ENCODE data around the gene ARHGAP24.
A peak's percentile ranks its signal among the peaks of the same experiment; 100 is the strongest.
"Not testable (repeated sequence)": the region's sequence is repeated elsewhere in the genome, so short reads cannot be mapped to it uniquely, and the experiment has no call there.

Gene ARHGAP24

DNA sequence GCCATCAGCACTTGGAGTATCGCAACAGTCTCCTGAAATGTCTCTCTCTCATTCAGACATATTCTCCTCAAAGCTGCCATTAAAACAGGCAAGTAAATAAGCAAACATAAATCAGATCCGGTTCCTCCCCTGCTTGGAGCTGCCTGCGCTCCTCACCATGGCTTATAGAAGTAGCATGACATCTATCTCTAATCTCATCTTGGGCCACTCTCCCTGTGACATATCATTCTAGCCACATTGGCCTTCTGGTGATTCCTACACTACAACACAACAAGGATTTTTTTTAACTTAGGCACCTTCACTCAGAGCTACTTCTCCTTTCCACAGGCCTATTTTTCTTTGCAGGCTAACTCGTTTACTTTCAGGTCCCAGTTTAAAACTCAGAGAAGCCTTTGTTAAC, 387.9 kb downstream of the ARHGAP24 start:
- H3K4me3 ChIP-seq (ENCODE audit: low read depth, low read length), result no peak overlapping the region
- DNase-seq (ENCODE audit: low read depth), result no peak

DNA sequence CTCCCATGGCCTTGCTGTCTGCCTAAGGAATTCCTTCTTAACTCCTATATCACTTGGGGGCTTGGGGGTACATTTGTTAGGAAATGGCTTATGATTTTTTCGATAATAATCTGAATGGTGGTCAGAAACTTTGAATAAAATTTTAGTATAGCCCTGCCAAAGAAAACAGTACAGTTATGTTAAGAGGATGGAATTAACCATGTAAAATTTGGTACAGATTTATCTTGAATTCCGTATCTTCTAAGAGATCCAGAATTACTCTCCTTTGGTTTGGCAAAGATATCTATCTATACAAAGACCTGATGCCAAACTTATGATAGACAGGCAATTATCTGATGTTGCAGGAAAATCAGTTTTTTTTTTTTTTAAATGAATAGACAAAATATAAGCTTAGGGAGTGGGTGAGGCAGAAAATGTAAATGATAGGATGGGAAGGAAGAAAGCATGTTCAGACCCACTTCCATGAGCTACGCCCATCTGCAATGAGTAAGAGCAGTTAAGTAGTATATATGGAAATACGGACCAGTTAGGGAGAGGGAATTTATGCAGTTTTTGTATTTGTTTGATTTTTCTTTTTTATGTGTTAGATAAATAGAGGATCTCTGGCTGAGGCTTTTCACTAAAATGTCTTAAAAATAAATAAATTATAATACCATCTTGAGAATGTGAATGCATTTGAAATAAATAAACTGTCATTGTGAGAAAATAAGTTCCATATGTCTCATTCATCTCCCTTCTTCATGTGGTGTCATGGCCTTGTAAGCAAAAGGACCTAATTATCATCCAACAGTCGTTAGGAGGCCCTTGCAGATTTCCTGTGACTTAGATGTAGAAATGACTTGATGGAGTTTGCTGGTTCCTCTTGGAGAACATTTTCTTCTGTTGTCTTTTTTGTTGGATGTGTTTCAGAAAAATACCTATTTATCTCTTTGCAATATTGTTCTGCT, 389.6 kb downstream of the ARHGAP24 start:
- DNase-seq (ENCODE audit: low read depth), result no peak
- no peak overlapping the region for H3K4me3 ChIP-seq (ENCODE audit: low read depth, low read length)

DNA sequence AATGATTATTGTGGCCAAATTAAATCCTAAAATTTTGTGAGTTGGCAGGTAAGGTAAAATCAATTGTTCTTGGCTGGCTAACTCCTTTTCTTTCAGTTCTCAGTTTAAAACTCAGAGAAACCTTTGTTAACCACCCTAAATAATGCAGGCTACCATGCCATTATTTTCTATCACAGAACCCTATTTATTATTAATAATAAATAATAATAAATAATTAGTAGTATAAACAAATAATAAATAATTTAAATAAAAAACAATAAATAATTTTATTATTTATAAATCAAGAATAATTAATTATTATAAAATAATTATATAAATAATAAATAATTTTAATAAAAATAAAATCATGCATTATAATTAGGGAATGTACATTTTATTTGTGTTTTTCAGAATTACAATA, 390.3 kb downstream of the ARHGAP24 start:
- H3K4me3 ChIP-seq (ENCODE audit: low read depth, low read length), result no peak overlapping the region
- no peak for DNase-seq (ENCODE audit: low read depth)

DNA sequence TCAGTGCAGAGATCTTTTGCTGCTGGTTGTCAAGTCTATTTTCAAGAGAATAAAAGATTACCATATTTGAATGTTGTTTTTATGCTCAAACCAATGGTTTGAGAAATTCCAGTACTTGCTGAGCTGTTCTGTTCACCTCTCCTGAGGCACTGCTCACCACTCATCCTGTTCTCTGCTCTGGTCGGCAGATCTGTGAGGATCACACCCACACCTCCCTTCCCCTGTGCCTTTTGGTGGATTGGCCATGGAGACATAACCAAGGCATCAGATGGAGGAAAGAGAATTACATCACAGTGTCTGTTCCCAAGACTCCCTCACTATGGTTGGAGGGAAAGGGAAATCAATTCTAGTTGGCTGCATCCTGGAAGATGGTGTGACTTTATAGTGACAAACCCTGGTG, 391.6 kb downstream of the ARHGAP24 start:
- H3K4me3 ChIP-seq (ENCODE audit: low read depth, low read length), result no peak overlapping the region
- DNase-seq (ENCODE audit: low read depth), result no peak

DNA sequence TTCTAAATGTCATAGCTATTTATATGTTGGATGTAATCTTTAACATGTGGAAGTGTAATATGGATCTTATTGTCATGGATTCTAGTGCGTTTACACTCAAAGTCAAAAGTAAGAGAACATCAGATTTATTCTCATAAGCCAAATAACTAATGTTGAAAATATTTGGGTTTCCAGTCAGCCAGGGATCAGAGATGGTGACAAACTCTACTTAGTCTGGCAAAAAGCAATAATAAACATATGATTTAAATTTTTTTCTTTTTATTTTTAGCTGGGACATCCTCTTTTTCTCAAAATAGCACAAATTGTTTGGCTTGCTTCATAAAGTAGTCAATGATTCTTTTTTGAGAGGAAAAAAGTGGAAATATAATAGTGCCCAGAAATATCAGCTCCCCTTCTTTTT, 392.3 kb downstream of the ARHGAP24 start:
- H3K4me3 ChIP-seq (ENCODE audit: low read depth, low read length), result no peak overlapping the region
- DNase-seq (ENCODE audit: low read depth), result no peak

DNA sequence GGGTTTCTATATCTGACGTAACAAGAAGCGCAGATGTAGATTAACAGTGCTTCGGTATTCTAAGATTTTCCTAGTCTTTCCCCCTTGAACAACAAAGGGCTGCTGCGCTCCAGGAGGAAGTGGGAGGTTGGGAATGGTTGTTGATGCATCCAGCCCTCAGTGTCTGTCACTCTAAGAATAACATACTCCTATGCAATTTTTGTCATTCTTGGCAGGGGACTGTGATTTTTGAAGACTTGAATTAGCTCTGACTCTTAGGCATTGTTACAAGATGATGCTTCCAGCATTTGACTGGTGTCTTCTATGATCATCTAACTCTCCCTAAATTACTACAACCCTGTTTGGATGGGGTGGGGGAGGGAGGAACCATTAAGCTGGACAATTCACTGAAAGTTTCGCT, 394.2 kb downstream of the ARHGAP24 start:
- H3K4me3 ChIP-seq (ENCODE audit: low read depth, low read length), result no peak overlapping the region
- DNase-seq (ENCODE audit: low read depth), result no peak

DNA sequence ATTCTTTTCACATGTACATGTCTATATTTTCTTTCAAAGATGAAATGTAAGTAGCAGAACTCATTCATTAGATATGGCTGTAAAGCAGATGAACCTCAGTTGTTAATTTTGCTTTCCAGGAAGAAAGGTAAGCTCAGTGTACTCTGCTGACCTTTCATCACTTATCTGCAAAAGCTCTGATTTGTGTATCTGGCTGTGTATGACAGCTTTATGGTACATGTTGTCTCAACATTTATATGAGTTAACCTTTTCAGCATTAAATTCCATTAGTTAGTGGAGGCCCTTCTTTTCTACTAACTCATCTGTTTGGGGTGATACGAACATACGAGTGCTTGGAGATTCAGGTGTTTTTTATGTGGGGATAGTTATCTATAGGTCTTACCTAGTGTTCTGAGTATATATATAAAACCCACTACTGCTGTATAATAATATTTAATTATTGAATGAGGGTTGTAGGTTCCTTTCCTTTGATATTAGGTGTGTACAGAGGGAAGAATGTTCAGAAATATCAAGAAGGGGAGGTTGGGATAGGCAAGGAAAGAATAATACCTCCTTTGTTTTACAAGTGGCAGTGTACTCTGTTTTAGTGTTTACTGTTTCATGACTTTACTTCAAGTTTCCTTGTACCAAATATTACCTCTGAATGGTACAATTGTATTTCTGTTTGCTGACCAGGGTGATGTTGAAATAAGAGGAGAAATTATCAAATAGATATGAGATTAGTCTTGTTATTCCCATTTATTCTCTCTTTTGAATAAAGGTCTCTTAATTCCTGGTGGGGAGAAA, 395.5 kb downstream of the ARHGAP24 start:
- H3K4me3 ChIP-seq (ENCODE audit: low read depth, low read length), result no peak overlapping the region
- no peak for DNase-seq (ENCODE audit: low read depth)

DNA sequence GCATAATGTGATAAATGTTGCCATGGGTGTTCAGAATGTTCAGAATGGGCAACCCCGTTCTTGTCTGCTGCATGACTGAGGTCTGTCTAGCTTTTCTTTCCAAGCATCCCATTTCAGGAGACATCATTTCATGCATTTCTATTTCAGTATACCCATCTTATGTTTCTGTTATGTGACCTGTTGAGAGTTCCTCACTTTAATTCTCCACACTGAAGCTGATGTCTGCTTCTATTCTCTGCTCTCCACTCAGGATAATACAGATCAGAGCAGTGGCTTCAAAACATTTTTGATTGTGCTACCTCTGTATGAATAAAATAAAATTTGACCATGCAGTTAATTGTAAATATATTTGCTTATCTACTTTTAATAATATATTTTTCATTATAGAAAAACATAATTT, 398.6 kb downstream of the ARHGAP24 start:
- DNase-seq (ENCODE audit: low read depth), result no peak

DNA sequence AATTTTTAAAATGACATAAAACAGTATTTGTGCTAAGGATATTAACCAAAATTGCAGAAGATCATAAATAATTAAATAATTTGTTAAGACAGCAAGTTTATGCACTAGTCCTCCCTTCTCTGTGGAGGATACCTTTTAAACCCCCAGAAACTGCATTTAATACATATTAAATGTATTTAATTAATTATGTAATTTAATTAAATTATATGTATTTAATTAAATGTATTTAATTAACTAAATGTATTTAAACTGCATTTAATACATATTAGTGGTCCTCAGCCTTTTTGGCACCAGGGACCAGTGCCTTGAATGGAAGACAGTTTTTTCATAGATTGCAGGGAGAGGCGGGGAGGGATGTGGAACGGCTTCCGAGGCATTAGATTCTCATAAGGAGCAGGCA, 404.6 kb downstream of the ARHGAP24 start:
- no peak for DNase-seq (ENCODE audit: low read depth)
- no peak overlapping the region for H3K4me3 ChIP-seq (ENCODE audit: low read depth, low read length)

More for the DNA sequence above, 398.6 kb downstream of the ARHGAP24 start:
- H3K4me3 ChIP-seq (ENCODE audit: low read depth, low read length), result no peak overlapping the region

DNA sequence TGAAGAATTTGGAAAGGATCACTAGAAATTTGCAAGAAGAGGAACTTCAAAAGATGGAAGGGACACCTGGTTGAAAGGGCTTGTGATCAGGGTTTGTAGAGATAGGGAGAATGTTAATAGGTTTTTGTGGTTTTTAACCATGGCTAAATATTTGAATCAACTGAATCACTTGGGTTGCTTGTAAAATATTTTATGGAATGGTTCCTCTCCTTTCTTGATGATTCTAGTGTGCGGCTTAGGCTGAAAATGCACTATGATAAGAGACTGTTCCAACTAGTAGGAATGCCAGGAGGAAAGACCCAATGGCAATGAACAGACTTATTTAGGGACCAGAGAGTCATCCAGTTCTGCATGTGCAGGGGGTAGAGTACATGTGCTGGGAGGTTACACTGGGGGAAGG, 408.2 kb downstream of the ARHGAP24 start:
- no peak for DNase-seq (ENCODE audit: low read depth)
- no peak overlapping the region for H3K4me3 ChIP-seq (ENCODE audit: low read depth, low read length)

DNA sequence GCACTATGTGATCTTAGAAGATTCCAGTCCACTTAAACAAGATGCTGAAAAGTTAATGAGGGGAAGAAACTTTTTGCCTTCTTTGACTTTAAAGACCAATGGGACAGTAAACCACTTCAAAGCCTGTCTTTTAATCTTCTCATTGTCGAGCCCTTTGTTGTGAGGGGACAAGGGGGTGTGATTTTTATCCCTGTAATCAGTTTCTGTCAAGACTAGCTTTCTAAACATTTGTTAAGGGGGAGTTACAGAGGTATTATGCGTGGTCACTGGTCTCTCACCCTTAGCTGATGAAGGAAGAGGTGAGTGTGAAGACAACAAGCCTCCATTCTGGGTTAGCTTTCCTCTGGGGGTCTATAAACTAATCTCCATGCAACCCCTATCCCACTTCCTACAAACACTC, 409.3 kb downstream of the ARHGAP24 start:
- DNase-seq (ENCODE audit: low read depth), result no peak
- no peak overlapping the region for H3K4me3 ChIP-seq (ENCODE audit: low read depth, low read length)

DNA sequence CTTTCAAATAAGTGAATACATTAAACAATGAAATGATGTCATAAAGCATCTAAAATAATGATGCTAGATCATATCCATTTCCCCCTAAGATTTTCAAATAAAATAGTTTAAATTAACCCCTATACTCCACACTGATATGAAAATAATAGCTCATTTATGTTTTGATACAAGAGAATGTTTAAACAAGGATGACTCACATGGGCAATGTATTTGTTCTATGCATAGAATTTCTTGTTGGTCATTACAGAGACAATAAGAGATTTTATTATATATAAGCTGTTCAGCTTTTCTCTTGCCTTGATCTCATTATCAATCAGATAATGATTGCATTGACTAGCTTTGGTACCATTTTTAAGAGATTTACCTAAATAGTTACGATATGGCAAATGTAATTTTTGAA, 411.7 kb downstream of the ARHGAP24 start:
- no peak for DNase-seq (ENCODE audit: low read depth)

DNA sequence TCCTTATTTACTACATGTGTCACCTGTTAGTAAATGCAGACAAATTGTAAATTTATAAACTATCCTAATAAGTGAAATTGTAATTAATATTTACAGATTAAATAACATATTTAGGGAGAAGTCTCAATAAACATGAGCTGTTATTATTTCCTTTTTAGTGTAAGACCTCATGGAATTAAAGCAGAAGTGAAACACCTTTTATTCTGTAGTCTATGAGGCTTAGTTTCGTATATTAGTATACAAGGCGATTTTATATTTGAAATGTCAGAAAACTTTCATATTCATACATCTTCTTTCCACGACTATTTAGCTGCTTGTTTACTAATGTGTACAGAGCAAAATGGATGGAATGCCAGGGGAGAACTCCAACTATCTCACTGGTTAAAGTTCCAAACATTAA, 414.4 kb downstream of the ARHGAP24 start:
- DNase-seq (ENCODE audit: low read depth), result no peak

More for the DNA sequence above, 411.7 kb downstream of the ARHGAP24 start:
- H3K4me3 ChIP-seq (ENCODE audit: low read depth, low read length), result no peak overlapping the region

DNA sequence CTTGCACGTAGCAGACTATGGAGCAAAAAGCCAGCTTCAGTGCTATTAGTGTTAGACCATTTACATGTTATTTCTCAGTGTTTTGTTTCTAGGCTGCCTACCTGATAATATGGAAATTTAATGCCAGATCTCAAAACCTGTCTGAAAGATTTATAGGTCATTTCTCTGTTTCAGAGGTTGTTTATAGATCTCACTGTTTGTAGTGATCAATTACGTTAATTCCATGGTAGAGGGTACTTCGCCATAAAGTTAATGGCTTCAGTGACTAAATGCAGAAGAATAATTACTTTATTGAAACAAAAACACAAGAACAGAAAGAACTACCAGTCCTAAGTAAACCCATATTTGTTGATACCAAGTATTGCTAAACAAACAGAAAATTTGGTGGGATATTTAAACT, 420.8 kb downstream of the ARHGAP24 start:
- no peak overlapping the region for H3K4me3 ChIP-seq (ENCODE audit: low read depth, low read length)
- DNase-seq (ENCODE audit: low read depth), result no peak

More for the DNA sequence above, 414.4 kb downstream of the ARHGAP24 start:
- no peak overlapping the region for H3K4me3 ChIP-seq (ENCODE audit: low read depth, low read length)

DNA sequence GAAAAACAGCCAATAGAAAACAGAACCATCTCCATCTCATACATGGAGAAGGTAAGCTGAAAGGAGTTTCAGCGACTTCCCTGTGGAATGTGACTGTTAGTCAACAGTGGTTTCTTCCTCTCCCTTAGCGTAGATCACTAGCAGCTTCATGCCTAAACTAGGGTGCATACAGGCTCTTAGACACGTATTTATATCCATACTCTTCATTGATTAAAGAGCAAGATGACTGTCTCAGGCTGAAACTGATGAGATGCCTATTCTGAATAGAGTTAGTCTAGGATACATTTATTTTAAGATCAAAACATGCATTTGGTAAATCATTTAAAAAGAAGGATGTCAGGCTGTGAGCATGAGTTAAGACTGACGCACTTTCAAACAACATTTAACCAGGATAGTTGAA, 423.3 kb downstream of the ARHGAP24 start:
- DNase-seq (ENCODE audit: low read depth), result no peak
- no peak overlapping the region for H3K4me3 ChIP-seq (ENCODE audit: low read depth, low read length)

DNA sequence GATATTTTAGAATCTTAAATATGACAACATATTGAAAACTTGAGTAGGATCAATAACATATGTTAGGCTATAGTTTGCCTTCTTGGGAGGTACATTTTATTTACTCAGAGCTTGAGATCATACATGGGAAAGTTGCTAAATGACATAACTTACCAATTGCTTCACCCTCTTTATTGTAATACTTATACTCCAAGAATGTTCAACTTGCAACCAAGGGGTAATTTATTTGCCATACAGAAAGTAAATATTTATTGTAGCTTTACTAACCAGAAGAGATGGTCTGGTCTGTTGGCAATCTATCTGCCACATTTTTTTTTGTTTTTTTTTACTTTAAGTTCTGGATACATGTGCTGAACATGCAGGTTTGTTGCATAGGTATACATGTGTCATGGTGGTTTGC, 426.6 kb downstream of the ARHGAP24 start:
- DNase-seq (ENCODE audit: low read depth), result peak; percentile 21
- no peak overlapping the region for H3K4me3 ChIP-seq (ENCODE audit: low read depth, low read length)

DNA sequence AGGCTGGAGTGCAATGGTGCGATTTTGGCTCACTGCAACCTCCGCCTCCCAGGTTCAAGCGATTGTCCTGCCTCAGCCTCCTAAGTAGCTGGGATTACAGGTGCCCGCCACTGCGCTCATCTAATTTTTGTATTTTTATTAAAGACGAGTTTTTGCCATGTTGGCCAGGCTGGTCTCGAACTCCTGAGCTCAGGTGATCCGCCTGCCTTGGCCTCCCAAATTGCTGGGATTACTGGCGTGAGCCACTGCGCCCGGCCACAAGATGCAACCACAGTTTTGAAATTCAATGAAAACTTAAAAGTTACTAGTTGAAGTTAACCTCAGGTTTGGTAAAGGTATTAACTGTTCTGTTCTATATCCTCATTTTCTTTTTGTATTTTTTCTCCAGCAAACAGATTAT, 427.7 kb downstream of the ARHGAP24 start:
- DNase-seq (ENCODE audit: low read depth); H3K4me3 ChIP-seq (ENCODE audit: low read depth, low read length): not testable (repeated sequence)

DNA sequence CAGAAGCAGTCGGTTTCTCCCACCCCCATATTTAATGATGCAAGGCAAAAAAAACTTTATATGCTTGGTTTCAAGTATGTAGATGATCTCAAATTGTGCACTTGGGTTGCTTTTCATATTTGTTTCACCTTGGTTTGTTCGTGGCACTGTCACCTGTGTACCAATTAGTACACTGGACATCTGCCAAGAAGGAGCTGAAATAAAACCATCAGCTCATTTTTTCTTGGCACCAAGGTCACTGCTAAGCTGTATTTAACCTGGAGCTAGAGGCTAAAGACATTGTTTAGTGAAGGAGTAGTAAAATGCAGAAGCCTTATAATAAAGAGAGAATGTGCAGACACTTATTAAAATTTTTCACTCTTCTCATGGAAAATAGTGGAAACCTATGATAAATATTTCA, 430.8 kb downstream of the ARHGAP24 start:
- DNase-seq (ENCODE audit: low read depth), result no peak
- H3K4me3 ChIP-seq (ENCODE audit: low read depth, low read length), result no peak overlapping the region

DNA sequence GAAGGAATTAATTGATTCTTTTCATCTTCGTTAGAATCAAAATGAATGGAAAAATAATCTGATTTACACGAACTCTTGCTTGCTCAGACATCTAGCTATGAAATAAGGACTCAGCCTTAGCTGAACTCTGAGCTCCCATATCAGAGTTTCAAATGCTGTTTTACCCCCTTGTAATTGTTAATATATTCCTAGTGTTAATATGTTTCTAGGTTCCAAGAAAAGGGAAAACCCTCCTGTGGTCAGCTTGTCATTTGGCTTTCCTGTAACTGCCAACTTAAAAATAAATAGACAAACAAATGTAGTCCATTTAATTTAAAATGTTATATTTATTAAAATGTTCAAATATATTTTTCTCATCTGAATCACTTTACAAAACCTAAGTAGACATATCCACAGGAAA, 432.1 kb downstream of the ARHGAP24 start:
- DNase-seq (ENCODE audit: low read depth), result no peak
- H3K4me3 ChIP-seq (ENCODE audit: low read depth, low read length), result no peak overlapping the region

DNA sequence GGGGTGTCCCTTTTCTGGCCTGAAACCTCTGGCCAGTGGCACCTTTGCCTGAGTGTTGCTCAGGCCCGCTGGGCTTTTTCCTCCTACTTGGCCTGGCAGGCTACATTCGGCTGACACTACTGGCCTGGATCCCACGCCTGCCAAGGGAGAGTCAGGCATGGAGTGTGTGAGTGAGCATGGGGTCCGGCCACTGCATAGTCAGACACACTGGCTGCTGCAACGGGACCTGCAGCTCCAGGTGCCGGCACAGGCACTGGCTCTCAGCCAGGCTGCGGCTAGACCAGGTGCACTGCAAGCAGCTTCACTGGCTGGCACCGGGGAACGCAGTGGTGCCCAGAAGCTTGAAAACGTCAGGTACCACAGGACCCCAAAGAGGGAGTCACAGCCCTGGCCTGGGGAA, 434.9 kb downstream of the ARHGAP24 start:
- H3K4me3 ChIP-seq (ENCODE audit: low read depth, low read length), result no peak overlapping the region
- no peak for DNase-seq (ENCODE audit: low read depth)

DNA sequence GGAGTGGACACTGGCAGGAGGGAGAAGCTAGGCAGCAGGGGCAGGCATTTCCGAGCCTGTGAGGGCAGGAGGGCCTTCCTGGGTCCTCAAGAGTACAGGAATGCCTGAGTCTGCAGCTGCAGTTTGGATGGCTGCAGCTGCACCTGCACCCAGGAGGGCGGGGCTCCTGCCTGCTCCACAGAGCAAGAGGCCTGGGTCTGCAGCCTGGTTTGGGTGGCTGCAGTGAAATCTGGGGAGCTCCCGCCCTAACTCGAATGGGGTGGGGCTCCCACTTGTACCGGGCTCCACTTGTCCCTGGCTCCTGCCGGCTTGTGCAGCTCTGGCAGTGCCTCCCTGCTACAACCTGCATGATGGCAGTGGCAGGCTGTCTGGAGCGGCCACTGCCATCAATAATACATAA, 436.0 kb downstream of the ARHGAP24 start:
- no peak for DNase-seq (ENCODE audit: low read depth)
- H3K4me3 ChIP-seq (ENCODE audit: low read depth, low read length), result no peak overlapping the region

Measured in skeletal muscle cell (primary cell).